IMR-90 (cell line): ENCODE data around the gene NMS. TPM values are rescaled to one million over a fixed set of nuclear protein-coding genes. Genes with fewer than 3 reads are reported as not detected.

ENCODE experiments used
- ATAC-seq: fragments of 200-7000 bp; cut with Tn5 transposase; 2 replicates; pipeline ENCODE4 v1.9.1; 2020; ENCODE audit warnings: low read depth, mild to moderate bottlenecking, moderate library complexity
- BruUV-seq: library from RNA; stranded (reverse); fragments of 400-500 nt; replicated peaks from 2 replicates; lab custom pipeline; 2021; lab: Mats Ljungman, UMichigan
- CTCF ChIA-PET: fragments of 300-600 bp; formaldehyde crosslinking; extraction: SDS; loops from one replicate; lab custom pipeline; 2021; ENCODE audit warnings: antibody characterized with exemption; lab: Yijun Ruan, JAX
- POLR2A ChIA-PET: fragments of 300-600 bp; sonication (Branson Sonifier 250); formaldehyde crosslinking; loops from one replicate; lab custom pipeline; 2022; ENCODE audit warnings: antibody characterized with exemption; ENCODE audit not compliant: unreplicated experiment; lab: Charles Lee
- DNase-seq: peaks from one replicate; pipeline ENCODE4 v3.0.0; 2013
- H2AFZ ChIP-seq: replicated peaks from 2 replicates; pipeline ENCODE3; 2013; ENCODE audit warnings: low read length, mild to moderate bottlenecking; ENCODE audit not compliant: poor library complexity
- H2AK5ac ChIP-seq: 2 replicates; pipeline ENCODE4 v1.6.1; 2013; ENCODE audit warnings: low read depth, low read length, inconsistent platforms
- H2AK9ac ChIP-seq: replicated peaks from 2 replicates; pipeline ENCODE3; 2013; ENCODE audit warnings: mild to moderate bottlenecking, low read depth, low read length, moderate library complexity; ENCODE audit not compliant: poor library complexity
- H2BK120ac ChIP-seq: 2 replicates; pipeline ENCODE4 v1.6.1; 2013; ENCODE audit warnings: low read depth, low read length, inconsistent platforms
- H2BK15ac ChIP-seq: 3 replicates; pipeline ENCODE4 v1.6.1; 2013; ENCODE audit warnings: low read depth, low read length, inconsistent platforms
- H2BK20ac ChIP-seq: 2 replicates; pipeline ENCODE4 v1.6.1; 2013; ENCODE audit warnings: low read depth, mild to moderate bottlenecking, inconsistent platforms, low read length, moderate library complexity
- H2BK5ac ChIP-seq: 2 replicates; pipeline ENCODE4 v1.6.1; 2013; ENCODE audit warnings: mild to moderate bottlenecking, low read depth, low read length, inconsistent platforms; ENCODE audit not compliant: poor library complexity, severe bottlenecking
- H3K14ac ChIP-seq: replicated peaks from 2 replicates; pipeline ENCODE4 v1.6.1; 2013; ENCODE audit warnings: low read depth, low read length, inconsistent platforms
- H3K18ac ChIP-seq: 2 replicates; pipeline ENCODE4 v1.6.1; 2013; ENCODE audit warnings: low read depth, low read length, control low read depth
- H3K23ac ChIP-seq: 2 replicates; pipeline ENCODE4 v1.6.1; 2013; ENCODE audit warnings: low read depth, low read length, inconsistent platforms
- H3K27ac ChIP-seq: 2 replicates; pipeline ENCODE4 v1.5.1; 2013; ENCODE audit warnings: mild to moderate bottlenecking, control low read depth, low read length; ENCODE audit not compliant: insufficient read depth
- H3K27me3 ChIP-seq: 2 replicates; pipeline ENCODE4 v1.6.1; 2013; ENCODE audit warnings: low read length; ENCODE audit not compliant: control insufficient read depth, insufficient read depth
- H3K36me3 ChIP-seq: 2 replicates; pipeline ENCODE4 v1.6.1; 2013; ENCODE audit warnings: low read length, mixed read lengths; ENCODE audit not compliant: control insufficient read depth, insufficient read depth
- H3K4ac ChIP-seq: 2 replicates; pipeline ENCODE4 v1.6.1; 2013; ENCODE audit warnings: low read depth, low read length, inconsistent platforms
- H3K4me1 ChIP-seq: 2 replicates; pipeline ENCODE4 v1.6.1; 2013; ENCODE audit warnings: low read length, mixed read lengths; ENCODE audit not compliant: control insufficient read depth, insufficient read depth
- H3K4me2 ChIP-seq: 2 replicates; pipeline ENCODE4 v1.6.1; 2013; ENCODE audit warnings: low read depth, mild to moderate bottlenecking, control low read depth, low read length, moderate library complexity
- H3K4me3 ChIP-seq: 2 replicates; pipeline ENCODE4 v1.5.1; 2013; ENCODE audit warnings: low read depth, mild to moderate bottlenecking, control low read depth, low read length, moderate library complexity; ENCODE audit not compliant: insufficient read depth
- H3K56ac ChIP-seq: 2 replicates; pipeline ENCODE4 v1.6.1; 2013; ENCODE audit warnings: low read length, inconsistent platforms; ENCODE audit not compliant: insufficient read depth; ENCODE audit errors: extremely low read depth
- H3K79me1 ChIP-seq, 2 experiments: 2 replicates each; pipeline ENCODE4 v1.6.1; 2013; ENCODE audit warnings: low read length in 2 of 2, inconsistent platforms in 1 of 2, low read depth in 1 of 2
- H3K9ac ChIP-seq: 2 replicates; pipeline ENCODE4 v1.6.1; 2013; ENCODE audit warnings: low read depth, low read length, control low read depth
- H3K9me1 ChIP-seq: 2 replicates; pipeline ENCODE4 v1.6.1; 2013; ENCODE audit warnings: low read length, inconsistent platforms; ENCODE audit not compliant: insufficient read depth
- H3K9me3 ChIP-seq: 2 replicates; pipeline ENCODE4 v1.6.1; 2013; ENCODE audit warnings: low read length; ENCODE audit not compliant: control insufficient read depth, insufficient read depth
- H4K20me1 ChIP-seq: 2 replicates; pipeline ENCODE4 v1.6.1; 2013; ENCODE audit warnings: low read length, inconsistent platforms; ENCODE audit not compliant: insufficient read depth
- H4K5ac ChIP-seq: 2 replicates; pipeline ENCODE4 v1.6.1; 2013; ENCODE audit warnings: mild to moderate bottlenecking, low read depth, low read length, control low read depth
- H4K8ac ChIP-seq, 2 experiments: 2 replicates each; pipeline ENCODE4 v1.6.1; 2013; ENCODE audit warnings: low read depth in 2 of 2, low read length in 2 of 2, control low read depth in 1 of 2, inconsistent platforms in 1 of 2
- H4K91ac ChIP-seq: 2 replicates; pipeline ENCODE4 v1.6.1; 2013; ENCODE audit warnings: low read depth, low read length, inconsistent platforms; ENCODE audit not compliant: insufficient read depth
- CHD1 ChIP-seq: IDR thresholded peaks from 2 replicates; pipeline ENCODE4 v1.6.1; 2012; ENCODE audit warnings: low read depth, low read length, improper control_type of control experiment
- CTCF ChIP-seq: conservative IDR thresholded peaks from 2 replicates; pipeline ENCODE4 v1.5.1; 2012; ENCODE audit warnings: mild to moderate bottlenecking, low read depth, low read length, improper control_type of control experiment
- MAZ ChIP-seq: IDR thresholded peaks from 2 replicates; pipeline ENCODE4 v1.6.1; 2012; ENCODE audit warnings: low read depth, mild to moderate bottlenecking, low read length, improper control_type of control experiment, moderate library complexity, borderline replicate concordance
- NFE2L2 ChIP-seq: fragments of 150-350 bp; IDR thresholded peaks from 2 replicates; pipeline ENCODE4 v1.6.1; 2016; ENCODE audit warnings: low read depth, mild to moderate bottlenecking, low read length
- RAD21 ChIP-seq: IDR thresholded peaks from 2 replicates; pipeline ENCODE4 v1.6.1; 2012; ENCODE audit warnings: low read length, improper control_type of control experiment
- RCOR1 ChIP-seq: IDR thresholded peaks from 2 replicates; pipeline ENCODE4 v1.6.1; 2012; ENCODE audit warnings: mild to moderate bottlenecking, low read length, improper control_type of control experiment; ENCODE audit not compliant: insufficient replicate concordance
- SMC3 ChIP-seq: fragments of 150-350 bp; IDR thresholded peaks from 2 replicates; pipeline ENCODE4 v1.6.1; 2016; ENCODE audit warnings: low read depth, mild to moderate bottlenecking, antibody characterized with exemption, low read length, moderate library complexity
- WGBS, 2 experiments: methylation state at CpG; one replicate each; pipeline versions ENCODE4 v1.1.5 to v1.1.7; 2013; ENCODE audit warnings: missing lambda C conversion rate in 2 of 2; ENCODE audit not compliant: insufficient read length in 1 of 2; ENCODE audit errors: extremely low coverage in 2 of 2; 5-methylcytosine and 5-hydroxymethylcytosine counted together
- dilution Hi-C: fragments of 300-500 bp; cut with HindIII; formaldehyde crosslinking; loops from one replicate; pipeline ENCODE4 v1.14.3; 2018; ENCODE audit warnings: low sequenced_read_pairs; ENCODE audit not compliant: unreplicated experiment
- in situ Hi-C: fragments of 300-500 bp; cut with MboI; formaldehyde crosslinking; loops from 3 replicates; pipeline ENCODE4 v1.14.3; 2019; ENCODE audit warnings: low sequenced_read_pairs, inconsistent platforms, mixed read lengths
- intact Hi-C: fragments of 100-400 bp; cut with micrococcal nuclease; formaldehyde crosslinking; loops from 2 replicates; pipeline ENCODE4 v1.10.0; 2022
- polyA plus RNA-seq, 3 experiments: library from polyadenylated mRNA; depleted of rRNA; stranded (reverse); fragments of >200 nt; gene quantifications; 2 replicates each; pipeline ENCODE4 v1.2.3, GENCODE V29; 2012; ENCODE audit warnings: low replicate concordance in 1 of 3
- total RNA-seq: library from RNA; depleted of rRNA; stranded (reverse); fragments of >200 nt; gene quantifications from 2 replicates; pipeline ENCODE4 v1.2.3, GENCODE V29; 2012

Gene NMS
- total and polyA plus RNA-seq, 2 of the 4 experiments (the other 2 are of a cell fraction) = not detected

GRCh38 chr2:100422320-100423055, 47.8 kb upstream of the NMS start:
- H3K9me3 ChIP-seq = no peaks in the 10 kb centered on the region
- no peaks in the 10 kb centered on the region for H4K20me1 ChIP-seq
- DNase-seq (peak; percentile 36), ATAC-seq (peak; percentile 86)
- peaks cover 21% of the 10 kb centered on the region for H3K27me3 ChIP-seq
- BruUV-seq = no TSS peak
- no peak overlapping the region for H2AFZ ChIP-seq
- H4K91ac ChIP-seq = no peak overlapping the region
- H3K4me2 ChIP-seq = no peak overlapping the region
- H4K8ac ChIP-seq = no peak overlapping the region
- no peak overlapping the region for H4K5ac ChIP-seq
- H3K9me1 ChIP-seq = no peaks in the 10 kb centered on the region
- H3K14ac ChIP-seq = no peak overlapping the region
- H3K56ac ChIP-seq = no peak overlapping the region
- H3K9ac ChIP-seq = no peak overlapping the region
- H3K27ac ChIP-seq = no peak overlapping the region
- CTCF ChIA-PET = interaction anchor here (0.5 to 1.4 kb wide), 6 partner anchors 9 to 880 kb away, joined by 3 to 6 read pairs (median 4); no protein-coding TSS in a partner anchor
- H2BK120ac ChIP-seq = no peak overlapping the region
- no peaks in the 10 kb centered on the region for H3K36me3 ChIP-seq
- H2AK5ac ChIP-seq = no peak overlapping the region
- POLR2A ChIA-PET = no interaction called here
- no peak overlapping the region for H2BK15ac ChIP-seq
- no CpG with 5 or more reads among the region's 4 CpGs for WGBS, 2 experiments
- in situ Hi-C loops = no loop called here
- dilution Hi-C loops = no loop called here
- H2BK20ac ChIP-seq = no peak overlapping the region
- intact Hi-C loops = loop anchor here (2.0 to 10.0 kb wide), 2 partner anchors 140 to 562 kb away; partner anchors contain the start of gene PDCL3
- H3K18ac ChIP-seq = no peak overlapping the region
- no peak overlapping the region for H3K4me3 ChIP-seq
- H3K4ac ChIP-seq = no peak overlapping the region
- no peaks in the 10 kb centered on the region for H3K79me1 ChIP-seq
- no peak overlapping the region for H2BK5ac ChIP-seq
- H2AK9ac ChIP-seq = no peak overlapping the region
- TF ChIP-seq RCOR1 (no peak), CHD1 (no peak), SMC3 (peak; percentile 22; the same call in 1 of the 2 replicates), MAZ (no peak), NFE2L2 (no peak), CTCF (peak; percentile 50), RAD21 (0 out of 2 replicates have a peak, but pooled peaks have one; percentile 17)
- H3K23ac ChIP-seq = no peak overlapping the region
- no peaks in the 10 kb centered on the region for H3K4me1 ChIP-seq
